Gastrocnemius medialis (tissue), 4 donors: ENCODE data around the gene RAB17. TPM values are rescaled to one million over a fixed set of nuclear protein-coding genes. Genes with fewer than 3 reads are reported as not detected.
A peak's percentile ranks its signal among the peaks of the same experiment; 100 is the strongest.

Source experiments
- ATAC-seq, 2 donors: fragments of 150-250 bp; one replicate each; pipeline ENCODE4 v1.9.1; 2016
- DNase-seq, 2 donors: peaks; one replicate each; pipeline ENCODE4 v3.0.0-alpha.2; 2019
- H3K27ac ChIP-seq, 4 donors: fragments of 200-600 bp; sonication (generic); 1 replicate in 1 of 4; 2 replicates in 3 of 4; pipeline ENCODE4 v1.5.1; 2016 to 2018; ENCODE audit warnings: mild to moderate bottlenecking in 2 of 4, moderate library complexity in 1 of 4
- H3K27me3 ChIP-seq, 3 donors: fragments of 200-600 bp; sonication (generic) in 2 of 3; 1 replicate in 1 of 3; 2 replicates in 2 of 3; pipeline versions ENCODE4 v1.5.1 to v1.6.0; 2016 to 2019; ENCODE audit warnings: mild to moderate bottlenecking in 1 of 3, moderate library complexity in 1 of 3
- H3K36me3 ChIP-seq, 2 donors: fragments of 200-600 bp; sonication (generic) in 1 of 2; one replicate each; pipeline ENCODE4 v1.5.1; 2017 to 2018
- H3K4me1 ChIP-seq, 2 donors: fragments of 200-600 bp; sonication (generic) in 1 of 2; one replicate each; pipeline ENCODE4 v1.5.1; 2016 to 2017; ENCODE audit warnings: mild to moderate bottlenecking in 2 of 2
- H3K4me3 ChIP-seq, 4 donors: fragments of 200-600 bp; sonication (generic) in 3 of 4; 1 replicate in 1 of 4; 2 replicates in 3 of 4; pipeline ENCODE4 v1.5.1; 2016 to 2019; ENCODE audit warnings: mild to moderate bottlenecking in 2 of 4
- H3K9me3 ChIP-seq, 3 donors: fragments of 200-600 bp; sonication (generic) in 2 of 3; 1 replicate in 1 of 3; 2 replicates in 2 of 3; pipeline ENCODE4 v1.5.1; 2016 to 2019
- CTCF ChIP-seq, 5 experiments: fragments of 450-650 bp in 3 of 5; fragments of 200-600 bp in 2 of 5; sonication (generic) in 2 of 5; IDR thresholded peaks in 4 of 5; conservative IDR thresholded peaks in 1 of 5; 1 replicate in 4 of 5; 2 replicates in 1 of 5; pipeline ENCODE4 v1.5.1; 2016 to 2019; ENCODE audit warnings: antibody characterized with exemption in 5 of 5, mild to moderate bottlenecking in 3 of 5, moderate library complexity in 3 of 5
- POLR2A ChIP-seq, 2 donors: fragments of 450-650 bp; IDR thresholded peaks; one replicate each; pipeline ENCODE4 v1.6.1; 2017; ENCODE audit warnings: antibody characterized with exemption in 2 of 2, mild to moderate bottlenecking in 2 of 2, moderate library complexity in 2 of 2
- in situ Hi-C, 4 donors: fragments of 200-750 bp; cut with MboI; loops; one replicate each; pipeline versions ENCODE4 v1.15.0 to v1.8.0; 2017; ENCODE audit warnings: low sequenced_read_pairs in 4 of 4
- intact Hi-C: fragments of 100-400 bp; cut with DNase I; formaldehyde crosslinking; loops from one replicate; pipeline ENCODE4 v1.15.1; 2023; ENCODE audit warnings: low total_unique reads
- total RNA-seq, 4 donors: library from RNA; depleted of rRNA; stranded (reverse); fragments of >200 nt; gene quantifications; one replicate each; pipeline versions ENCODE4 v1.1.0 to v1.2.3, GENCODE V29; 2016

Gene RAB17
- total RNA-seq, 4 donors from 2014 or later, result 0.42 to 1.3 TPM; not detected in 2

- Histone ChIP-seq H3K36me3 (no peaks in the 10 kb centered on the region), H3K27ac (no peak overlapping the region), H3K27me3 (no peaks in the 10 kb centered on the region), H3K4me3 (no peak overlapping the region), H3K4me1 (peaks cover 6 to 10% of the 10 kb centered on the region in 2 donors), H3K9me3 (no peaks in the 10 kb centered on the region)
- DNase-seq (no peak), ATAC-seq (no peak)
- in situ Hi-C loops (no loop called here), intact Hi-C loops (no loop called here)
- no peak for TF ChIP-seq POLR2A (IDR thresholded peaks at IDR 0.05)
- no peak for TF ChIP-seq CTCF (IDR thresholded peaks at IDR 0.05 in 4 of 5, conservative IDR thresholded peaks at IDR 0.05 in 1 of 5)
Measured at GRCh38 chr2:237542001-237542704, 48.4 kb downstream of the RAB17 start.

GRCh38 chr2:237541243-237541642 is 49.3 kb downstream of the RAB17 start:
- Histone ChIP-seq H3K36me3 (no peaks in the 10 kb centered on the region), H3K4me1 (peaks cover 6 to 10% of the 10 kb centered on the region in 2 donors), H3K27ac (no peak overlapping the region), H3K4me3 (no peak overlapping the region), H3K9me3 (no peaks in the 10 kb centered on the region), H3K27me3 (no peaks in the 10 kb centered on the region)
- DNase-seq, result no peak
- TF ChIP-seq POLR2A (IDR thresholded peaks at IDR 0.05), result no peak
- no peak for TF ChIP-seq CTCF (IDR thresholded peaks at IDR 0.05 in 4 of 5, conservative IDR thresholded peaks at IDR 0.05 in 1 of 5)
- intact Hi-C loops, result no loop called here
- in situ Hi-C loops, result no loop called here
- no peak for ATAC-seq

- TF ChIP-seq POLR2A (IDR thresholded peaks at IDR 0.05) (no peak), CTCF (IDR thresholded peaks at IDR 0.05 in 4 of 5, conservative IDR thresholded peaks at IDR 0.05 in 1 of 5) (no peak)
- DNase-seq (peak; percentile 28 to 69), ATAC-seq (peak; percentile 75 to 84)
- no peaks in the 10 kb centered on the region for H3K27me3 ChIP-seq
- no peaks in the 10 kb centered on the region for H3K36me3 ChIP-seq
- intact Hi-C loops, result no loop called here
- in situ Hi-C loops, result no loop called here
- no peak overlapping the region for H3K4me3 ChIP-seq
- H3K9me3 ChIP-seq, result no peaks in the 10 kb centered on the region
- H3K27ac ChIP-seq, result no peak overlapping the region
- peaks cover 6 to 10% of the 10 kb centered on the region in 2 donors for H3K4me1 ChIP-seq
Measured at GRCh38 chr2:237540823-237541222, 49.7 kb downstream of the RAB17 start.

DNA sequence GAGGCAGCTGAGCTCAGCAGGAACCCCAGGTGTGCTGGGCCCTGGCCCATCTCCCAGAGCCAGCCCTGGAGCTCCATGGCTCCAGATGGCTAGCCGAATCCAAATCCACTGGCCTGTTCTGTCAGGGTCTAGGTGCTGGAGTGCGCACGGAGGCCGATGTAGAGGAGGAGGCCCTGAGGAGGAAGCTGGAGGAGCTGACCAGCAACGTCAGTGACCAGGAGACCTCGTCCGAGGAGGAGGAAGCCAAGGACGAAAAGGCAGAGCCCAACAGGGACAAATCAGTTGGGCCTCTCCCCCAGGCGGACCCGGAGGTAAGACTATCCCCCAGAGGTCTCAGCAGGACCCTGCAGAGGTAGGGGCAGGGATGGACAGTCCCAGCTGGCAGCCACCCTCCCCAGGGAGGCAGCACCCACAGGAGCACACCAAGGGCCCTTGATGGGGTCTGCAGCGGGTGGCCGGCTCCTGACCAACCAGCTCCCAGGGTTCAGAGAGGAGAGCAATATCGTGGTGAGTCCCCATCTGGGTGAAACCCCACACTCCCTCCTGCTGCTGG is 50.2 kb downstream of the RAB17 start:
- ATAC-seq (peak in 1 of 2 donors; percentile 19), DNase-seq (no peak)
- no peaks in the 10 kb centered on the region for H3K9me3 ChIP-seq
- H3K4me1 ChIP-seq, result peaks cover 6 to 10% of the 10 kb centered on the region in 2 donors
- H3K27me3 ChIP-seq, result no peaks in the 10 kb centered on the region
- H3K27ac ChIP-seq, result no peak overlapping the region
- TF ChIP-seq CTCF (IDR thresholded peaks at IDR 0.05 in 4 of 5, conservative IDR thresholded peaks at IDR 0.05 in 1 of 5), result no peak
- TF ChIP-seq POLR2A (IDR thresholded peaks at IDR 0.05), result no peak
- no peaks in the 10 kb centered on the region for H3K36me3 ChIP-seq
- no peak overlapping the region for H3K4me3 ChIP-seq
- in situ Hi-C loops, result no loop called here
- intact Hi-C loops, result no loop called here
